Peyer's patch (tissue), 4 donors: ENCODE measurements around the gene ZNF541. TPM values are rescaled to one million over a fixed set of nuclear protein-coding genes. Genes with fewer than 3 reads are reported as not detected.

Source experiments
- DNase-seq, 3 donors: peaks; one replicate each; pipeline ENCODE4 v3.0.0-alpha.2; 2017 to 2019
- H3K27ac ChIP-seq, 4 donors: fragments of 200-600 bp; sonication (generic); one replicate each; pipeline ENCODE4 v1.5.1; 2016 to 2019
- H3K27me3 ChIP-seq, 2 donors: fragments of 200-600 bp; sonication (generic); one replicate each; pipeline ENCODE4 v1.5.1; 2019
- H3K36me3 ChIP-seq, 3 donors: fragments of 200-600 bp; sonication (generic); one replicate each; pipeline ENCODE4 v1.5.1; 2016 to 2019
- H3K4me1 ChIP-seq, 4 donors: fragments of 200-600 bp; sonication (generic); one replicate each; pipeline ENCODE4 v1.5.1; 2016 to 2019
- H3K4me3 ChIP-seq, 4 donors: fragments of 200-600 bp; sonication (generic); 1 replicate in 3 of 4; 2 replicates in 1 of 4; pipeline ENCODE4 v1.5.1; 2016 to 2019; ENCODE audit warnings: mild to moderate bottlenecking in 1 of 4
- H3K9me3 ChIP-seq, 4 donors: fragments of 200-600 bp; sonication (generic); one replicate each; pipeline ENCODE4 v1.5.1; 2016 to 2019; ENCODE audit warnings: mild to moderate bottlenecking in 1 of 4
- POLR2A ChIP-seq, 2 donors: fragments of 450-650 bp; IDR thresholded peaks; one replicate each; pipeline ENCODE4 v1.5.1; 2017; ENCODE audit warnings: antibody characterized with exemption in 2 of 2, mild to moderate bottlenecking in 2 of 2, moderate library complexity in 2 of 2
- total RNA-seq, 4 donors: library from RNA; depleted of rRNA; stranded (reverse); fragments of >200 nt; gene quantifications; one replicate each; pipeline ENCODE4 v1.1.0, GENCODE V29; 2016
- TF ChIP-seq, protein P1 (sequence below), 6 experiments: fragments of 450-650 bp in 4 of 6; fragments of 200-600 bp in 2 of 6; sonication (generic) in 1 of 6; IDR thresholded peaks; one replicate each; pipeline ENCODE4 v1.5.1; 2017 to 2019; ENCODE audit warnings: antibody characterized with exemption in 6 of 6, mild to moderate bottlenecking in 3 of 6, moderate library complexity in 1 of 6

The ZNF541 gene
- total RNA-seq, 4 donors from 2014 or later = not detected

DNA sequence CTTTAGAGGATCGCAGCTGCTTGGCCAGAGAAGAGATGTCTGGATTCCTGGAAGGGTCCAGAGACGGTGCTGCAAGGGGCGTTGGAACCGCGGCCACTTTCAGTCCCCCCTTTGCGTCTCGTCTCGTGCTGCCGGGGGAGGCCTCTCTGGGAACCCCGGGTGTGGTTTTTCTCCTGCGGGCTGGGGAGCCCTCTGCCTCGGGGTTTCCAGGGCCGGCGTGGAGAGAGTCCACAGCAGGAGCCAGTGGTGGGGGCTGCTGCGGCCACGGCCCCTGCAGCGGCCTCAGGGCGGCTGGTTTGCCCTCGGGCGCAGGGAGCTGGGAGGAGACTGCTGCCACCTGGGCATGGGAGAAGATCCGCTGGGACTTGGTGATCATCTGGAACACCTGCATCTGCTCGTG is 28.5 kb downstream of the ZNF541 start:
- no peak overlapping the region for H3K4me3 ChIP-seq
- no peaks in the 10 kb centered on the region for H3K36me3 ChIP-seq
- no peak overlapping the region for H3K27ac ChIP-seq
- H3K4me1 ChIP-seq = no peaks in the 10 kb centered on the region
- H3K27me3 ChIP-seq = peaks cover 0 to 7% of the 10 kb centered on the region in 2 donors
- DNase-seq = no peak
- no peak for TF ChIP-seq POLR2A (IDR thresholded peaks at IDR 0.05)
- TF ChIP-seq, protein P1, sequence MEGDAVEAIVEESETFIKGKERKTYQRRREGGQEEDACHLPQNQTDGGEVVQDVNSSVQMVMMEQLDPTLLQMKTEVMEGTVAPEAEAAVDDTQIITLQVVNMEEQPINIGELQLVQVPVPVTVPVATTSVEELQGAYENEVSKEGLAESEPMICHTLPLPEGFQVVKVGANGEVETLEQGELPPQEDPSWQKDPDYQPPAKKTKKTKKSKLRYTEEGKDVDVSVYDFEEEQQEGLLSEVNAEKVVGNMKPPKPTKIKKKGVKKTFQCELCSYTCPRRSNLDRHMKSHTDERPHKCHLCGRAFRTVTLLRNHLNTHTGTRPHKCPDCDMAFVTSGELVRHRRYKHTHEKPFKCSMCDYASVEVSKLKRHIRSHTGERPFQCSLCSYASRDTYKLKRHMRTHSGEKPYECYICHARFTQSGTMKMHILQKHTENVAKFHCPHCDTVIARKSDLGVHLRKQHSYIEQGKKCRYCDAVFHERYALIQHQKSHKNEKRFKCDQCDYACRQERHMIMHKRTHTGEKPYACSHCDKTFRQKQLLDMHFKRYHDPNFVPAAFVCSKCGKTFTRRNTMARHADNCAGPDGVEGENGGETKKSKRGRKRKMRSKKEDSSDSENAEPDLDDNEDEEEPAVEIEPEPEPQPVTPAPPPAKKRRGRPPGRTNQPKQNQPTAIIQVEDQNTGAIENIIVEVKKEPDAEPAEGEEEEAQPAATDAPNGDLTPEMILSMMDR (IDR thresholded peaks at IDR 0.05) = no peak
- H3K9me3 ChIP-seq = no peaks in the 10 kb centered on the region

DNA sequence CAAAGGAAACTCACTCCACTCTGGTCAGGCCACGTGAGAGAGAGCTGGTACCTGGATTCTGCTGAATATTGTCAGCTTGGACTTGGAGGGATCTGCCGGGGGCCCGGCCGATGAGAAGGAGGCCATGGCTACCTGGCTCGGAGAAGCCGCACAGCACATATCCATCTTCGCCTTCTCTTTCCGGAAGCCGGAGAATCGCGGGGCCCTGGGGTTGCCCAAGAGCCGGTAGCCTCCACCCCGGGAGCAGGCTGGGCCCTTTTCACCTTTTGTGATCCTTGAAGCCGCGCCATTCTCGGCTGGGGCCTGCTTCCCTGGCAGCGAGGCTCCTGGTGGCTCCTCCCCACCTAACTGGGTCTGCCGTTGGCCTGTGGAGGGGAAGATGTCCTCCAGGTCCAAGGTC is 28.9 kb downstream of the ZNF541 start:
- no peaks in the 10 kb centered on the region for H3K36me3 ChIP-seq
- no peak overlapping the region for H3K4me3 ChIP-seq
- H3K27ac ChIP-seq = no peak overlapping the region
- TF ChIP-seq POLR2A (IDR thresholded peaks at IDR 0.05) = no peak
- TF ChIP-seq, protein P1 (IDR thresholded peaks at IDR 0.05) = no peak
- DNase-seq = no peak
- no peaks in the 10 kb centered on the region for H3K4me1 ChIP-seq
- H3K9me3 ChIP-seq = no peaks in the 10 kb centered on the region
- peaks cover 0 to 7% of the 10 kb centered on the region in 2 donors for H3K27me3 ChIP-seq

DNA sequence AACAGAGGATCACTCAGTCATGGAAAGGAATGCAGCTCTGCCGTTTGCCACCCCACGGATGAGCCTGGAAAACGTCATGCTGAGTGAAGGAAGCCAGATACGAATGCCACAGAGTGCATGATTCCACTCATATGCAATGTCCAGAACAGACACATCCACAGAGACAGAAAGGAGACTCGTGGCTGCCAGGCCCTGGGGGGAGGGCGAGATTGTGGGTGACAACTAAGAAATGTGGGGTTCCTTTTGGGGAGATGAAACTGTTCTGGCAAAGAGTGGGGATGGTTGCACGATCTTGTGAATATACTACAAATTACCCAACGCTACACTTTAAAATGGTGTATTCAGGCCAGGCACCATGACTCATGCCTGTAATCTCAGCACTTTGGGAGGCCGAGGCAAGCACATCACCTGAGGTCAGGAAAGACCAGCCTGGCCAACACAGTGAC is 30.9 kb downstream of the ZNF541 start:
- Histone ChIP-seq H3K27ac (peak overlapping the region in 1 of 4 donors; percentile 58), H3K9me3 (no peaks in the 10 kb centered on the region), H3K27me3 (peaks cover 0 to 7% of the 10 kb centered on the region in 2 donors), H3K36me3 (no peaks in the 10 kb centered on the region), H3K4me3 (no peak overlapping the region), H3K4me1 (no peaks in the 10 kb centered on the region)
- no peak for TF ChIP-seq POLR2A (IDR thresholded peaks at IDR 0.05)
- TF ChIP-seq, protein P1 (IDR thresholded peaks at IDR 0.05) = no peak
- DNase-seq = no peak

DNA sequence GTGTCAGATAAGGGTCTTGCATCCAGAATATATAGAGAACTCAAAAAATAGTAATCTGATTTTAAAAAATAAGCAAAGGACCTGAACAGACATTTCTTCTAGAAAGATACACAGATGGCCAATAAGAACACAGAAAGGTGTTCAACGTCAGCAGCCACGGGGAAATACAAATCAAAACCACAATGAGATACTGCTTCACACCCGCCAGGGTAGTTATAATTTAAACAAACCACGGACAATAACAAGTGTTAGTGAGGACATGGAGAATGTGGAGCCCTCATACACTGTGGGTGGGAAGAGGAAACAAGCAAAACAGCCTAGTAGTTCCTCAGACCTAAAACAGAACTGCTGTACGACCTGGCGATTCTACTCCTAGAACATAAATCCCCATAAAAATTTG is 31.4 kb downstream of the ZNF541 start:
- Histone ChIP-seq H3K36me3 (no peaks in the 10 kb centered on the region), H3K27me3 (peaks cover 0 to 7% of the 10 kb centered on the region in 2 donors), H3K27ac (peak overlapping the region in 1 of 4 donors; percentile 58), H3K9me3 (no peaks in the 10 kb centered on the region), H3K4me3 (no peak overlapping the region), H3K4me1 (no peaks in the 10 kb centered on the region)
- peak in 1 of 3 donors; percentile 55 for DNase-seq
- no peak for TF ChIP-seq POLR2A (IDR thresholded peaks at IDR 0.05)
- TF ChIP-seq, protein P1 (IDR thresholded peaks at IDR 0.05) = no peak

DNA sequence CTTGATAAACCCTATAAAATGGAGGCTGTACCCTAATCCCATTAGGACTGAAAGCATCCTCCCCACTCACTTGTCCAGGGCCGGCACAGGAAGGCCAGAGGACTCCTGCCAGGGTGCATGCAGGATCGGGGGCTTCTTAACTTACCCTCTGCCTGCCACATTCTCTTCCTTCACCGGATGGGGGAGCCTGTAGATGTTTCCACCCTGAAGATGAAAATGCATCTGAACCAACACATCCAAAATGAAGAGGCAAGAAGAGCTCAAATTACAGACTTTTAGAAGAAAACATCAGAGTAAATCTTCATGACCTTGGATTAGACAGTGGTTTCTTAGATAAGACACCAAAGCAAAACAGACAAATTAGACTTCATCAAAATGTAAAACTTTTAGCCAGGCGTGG is 32.2 kb downstream of the ZNF541 start:
- no peaks in the 10 kb centered on the region for H3K9me3 ChIP-seq
- H3K36me3 ChIP-seq = no peaks in the 10 kb centered on the region
- no peak for DNase-seq
- no peak overlapping the region for H3K4me3 ChIP-seq
- H3K27me3 ChIP-seq = peaks cover 0 to 7% of the 10 kb centered on the region in 2 donors
- H3K4me1 ChIP-seq = no peaks in the 10 kb centered on the region
- TF ChIP-seq, protein P1 (IDR thresholded peaks at IDR 0.05) = peak in 2 of 6 experiments; percentile 5 to 19
- no peak for TF ChIP-seq POLR2A (IDR thresholded peaks at IDR 0.05)
- H3K27ac ChIP-seq = peak overlapping the region in 1 of 4 donors; percentile 58
